ENCODE results near the gene DLX5.

DLX5 gene

DNA sequence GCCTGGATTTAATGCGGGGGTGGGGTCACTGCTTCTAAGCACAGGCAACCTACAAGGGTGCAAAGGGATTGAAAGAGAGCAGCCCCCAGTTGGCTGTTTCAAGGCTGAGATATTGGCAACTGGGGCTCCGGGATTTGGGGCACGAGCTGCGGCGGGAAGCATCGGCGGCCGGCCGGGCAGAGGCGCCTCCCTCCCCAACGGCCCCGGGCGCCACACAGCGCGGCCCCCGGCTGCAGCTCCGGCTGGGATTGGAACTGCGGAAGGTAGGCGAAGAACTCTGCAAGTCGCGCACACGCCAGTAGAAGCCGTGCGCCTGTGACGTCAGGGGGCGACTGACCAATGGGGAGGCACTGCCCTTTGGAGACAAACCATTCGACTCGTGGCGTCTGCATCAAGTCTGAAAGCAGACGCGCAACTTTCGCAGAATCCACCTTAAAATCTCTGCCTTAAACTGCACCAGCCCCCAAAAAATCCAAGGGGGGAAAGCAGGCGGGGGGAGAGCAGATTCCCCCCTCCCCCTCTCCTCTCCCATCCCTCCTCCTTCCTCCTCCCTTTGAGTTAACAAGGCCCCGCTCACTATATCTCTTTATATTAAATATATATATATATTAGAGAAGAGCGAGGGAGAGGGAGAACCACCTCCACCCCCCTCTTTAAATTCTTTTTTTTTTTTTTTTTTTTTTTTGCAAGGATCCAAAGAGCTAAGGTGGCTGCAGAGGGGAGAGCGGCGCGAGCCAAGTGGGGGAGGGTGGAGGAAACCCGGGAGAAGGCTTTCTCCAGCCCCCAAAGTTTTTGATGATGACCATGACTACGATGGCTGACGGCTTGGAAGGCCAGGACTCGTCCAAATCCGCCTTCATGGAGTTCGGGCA lies 19.2 kb downstream of the DLX5 start, which contains the start of gene DLX6:
DLX6 (plus strand) TSS at position 371 of the 872 bp plus-strand sequence; CDS start at position 796, 425 bp downstream.
- DNase-seq, result no peak

DNA sequence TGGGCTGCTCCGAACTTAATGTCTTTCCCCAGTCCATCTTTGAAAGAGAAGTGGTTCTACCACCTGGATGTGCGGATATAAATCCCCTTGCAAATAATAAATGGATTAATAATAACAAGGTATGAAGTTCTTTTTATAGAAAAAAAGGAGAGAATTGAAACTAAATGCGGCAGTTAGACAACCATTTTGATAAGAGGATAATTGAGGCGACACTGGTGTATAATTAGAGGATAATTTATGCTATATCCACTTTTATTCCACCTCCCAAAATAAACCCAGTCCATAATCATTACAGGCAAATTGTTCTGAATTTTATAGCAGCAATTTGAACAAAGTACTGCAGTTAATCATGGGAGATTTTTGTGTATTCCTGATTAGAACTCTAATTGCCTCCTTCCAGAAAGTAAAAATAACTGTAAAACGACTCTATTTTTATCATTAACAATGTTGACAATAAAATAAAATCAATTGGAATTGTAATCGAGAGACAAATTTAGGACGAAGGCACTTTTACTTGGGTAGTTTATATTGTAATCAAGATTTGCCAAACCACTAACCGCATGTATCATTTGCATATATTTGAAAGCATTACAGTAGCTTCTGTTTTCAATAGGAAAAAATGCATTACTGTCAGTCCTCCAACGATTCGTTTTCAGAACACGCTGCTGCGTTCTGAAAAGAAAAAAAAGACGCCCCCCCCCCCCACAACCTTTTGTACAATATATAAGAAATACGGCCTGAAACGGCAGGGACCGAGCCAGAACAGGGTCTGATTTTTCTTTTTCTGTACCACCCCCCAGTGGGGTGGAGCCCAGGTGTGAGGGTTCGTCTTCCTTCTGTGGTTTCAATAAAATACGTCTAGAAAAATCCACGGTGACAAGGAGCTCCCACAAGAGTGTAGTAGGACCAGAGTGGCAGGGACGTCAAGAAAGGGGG lies 20.1 kb downstream of the DLX5 start:
- no peak for DNase-seq

DNA sequence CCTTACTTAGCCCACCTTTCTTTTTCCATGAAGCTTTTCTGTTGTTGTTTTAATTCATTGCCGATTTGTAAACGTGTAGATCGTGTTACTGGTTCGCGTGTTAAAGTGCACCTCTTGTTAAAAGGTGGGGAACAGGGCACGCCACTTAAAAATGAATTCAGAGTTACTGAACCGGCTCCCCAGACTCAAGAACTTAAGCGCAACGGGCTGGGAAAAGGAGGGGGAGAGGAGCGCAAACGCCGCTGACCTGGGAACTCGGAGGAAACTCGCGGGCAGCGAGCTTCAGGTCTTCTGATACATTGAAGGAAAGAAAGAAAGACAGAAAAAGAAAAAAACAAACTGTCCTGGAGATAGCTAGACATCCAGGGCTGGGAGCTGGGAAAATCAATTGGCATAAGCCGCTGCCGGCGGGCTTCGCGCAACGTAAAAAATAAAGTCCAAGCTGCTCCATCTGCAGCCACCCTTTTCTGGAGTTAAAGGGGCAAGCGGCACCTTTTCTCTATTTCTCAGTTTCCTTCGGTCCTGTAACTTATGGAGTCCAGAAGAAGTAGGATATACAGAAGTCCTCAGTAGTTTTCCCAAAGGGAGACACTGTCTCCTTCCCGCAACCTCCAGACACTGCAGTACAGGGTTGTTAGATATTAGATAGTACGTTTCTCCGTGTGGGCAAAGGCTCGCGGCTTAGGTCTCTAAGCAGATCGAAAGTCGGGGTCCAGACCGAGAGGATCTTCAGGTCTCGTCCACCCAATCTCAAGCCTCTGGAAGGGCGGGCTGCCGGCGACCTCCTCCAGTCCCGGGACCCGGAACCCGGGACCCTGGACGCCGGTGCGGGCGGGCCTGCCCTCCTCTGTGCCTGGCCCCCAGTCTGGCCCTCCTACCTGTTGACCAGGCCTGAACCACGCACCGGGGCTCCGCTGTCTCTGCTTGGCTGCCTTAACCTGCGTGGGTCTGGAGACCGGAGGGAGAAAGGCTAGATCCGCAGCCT lies 21.1 kb downstream of the DLX5 start:
- no peak for DNase-seq

DNA sequence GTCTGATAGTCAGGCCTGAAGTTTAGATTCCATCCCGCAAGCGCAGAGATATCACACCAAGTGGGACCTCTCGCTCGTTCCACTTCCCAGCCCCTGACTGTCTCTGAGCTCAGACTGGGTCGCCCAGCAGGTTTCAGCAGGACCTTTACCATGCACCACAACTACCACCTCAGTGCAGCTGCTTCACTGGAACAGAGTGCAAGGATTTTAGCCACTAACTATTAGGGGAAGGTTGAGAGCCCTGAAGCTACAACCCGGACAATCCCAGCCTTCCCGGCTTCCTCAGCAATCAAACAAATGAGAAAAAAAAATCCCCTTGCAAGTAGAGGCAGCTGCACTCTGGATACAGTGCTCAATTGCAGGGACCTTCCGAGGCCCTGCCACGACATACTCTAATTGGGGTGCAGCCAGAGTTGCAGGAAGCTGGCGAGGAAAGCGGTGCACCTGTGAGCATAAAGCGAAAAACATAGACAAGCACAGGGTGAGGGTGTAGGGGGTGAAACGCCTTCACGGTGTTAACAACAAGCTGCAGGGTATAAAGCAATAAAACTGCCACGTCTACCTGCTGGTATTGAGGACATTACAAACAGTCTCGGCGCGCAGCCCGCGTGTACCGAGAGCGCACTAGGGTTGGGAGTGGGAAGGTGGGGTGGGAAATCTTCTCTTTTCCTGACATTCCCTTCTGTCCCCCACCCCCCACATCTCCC lies 21.9 kb downstream of the DLX5 start:
- DNase-seq, result no peak

DNA sequence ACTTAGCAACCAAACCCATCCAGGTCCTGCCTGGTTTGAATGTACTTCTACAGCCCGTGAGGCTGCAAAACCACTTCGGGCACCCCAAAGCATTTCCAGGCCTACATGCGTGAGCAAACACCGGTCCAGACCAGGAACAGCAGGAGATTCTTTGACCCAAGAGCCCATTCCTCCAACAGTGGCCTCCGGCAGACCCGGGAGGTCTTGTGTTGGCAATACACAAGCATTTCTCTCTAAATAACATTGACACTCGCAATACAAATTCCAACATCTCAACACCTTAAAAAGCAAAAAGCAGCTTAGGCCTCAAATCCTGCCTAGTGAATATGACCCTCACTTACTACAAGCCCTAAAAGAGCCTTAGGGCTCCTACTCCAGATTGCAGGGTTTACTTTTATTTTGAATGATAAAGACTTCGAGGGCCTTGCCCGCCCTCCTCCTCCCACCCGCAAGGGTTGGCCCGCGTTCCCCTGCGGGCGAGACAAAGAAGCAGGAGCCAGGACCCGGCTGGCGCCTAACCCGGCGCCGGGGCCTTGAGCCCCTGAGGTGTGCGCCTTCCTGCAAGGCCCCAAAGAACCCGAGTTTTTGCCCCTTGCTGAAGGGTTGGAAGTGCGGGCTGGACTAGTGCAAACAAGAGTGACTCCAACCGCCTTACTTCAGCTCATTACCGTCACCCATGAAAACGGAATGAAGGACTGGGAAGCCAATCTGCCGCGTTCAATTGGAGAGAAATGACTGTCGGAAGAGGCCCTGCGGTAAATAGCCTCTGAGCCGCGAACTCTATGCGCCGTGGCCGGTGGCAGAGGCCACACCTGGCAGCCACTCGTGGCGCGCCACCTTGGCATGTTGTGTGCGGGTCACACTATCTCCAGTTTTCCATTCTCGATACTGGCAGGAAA lies 22.7 kb downstream of the DLX5 start:
- DNase-seq, result no peak

DNA sequence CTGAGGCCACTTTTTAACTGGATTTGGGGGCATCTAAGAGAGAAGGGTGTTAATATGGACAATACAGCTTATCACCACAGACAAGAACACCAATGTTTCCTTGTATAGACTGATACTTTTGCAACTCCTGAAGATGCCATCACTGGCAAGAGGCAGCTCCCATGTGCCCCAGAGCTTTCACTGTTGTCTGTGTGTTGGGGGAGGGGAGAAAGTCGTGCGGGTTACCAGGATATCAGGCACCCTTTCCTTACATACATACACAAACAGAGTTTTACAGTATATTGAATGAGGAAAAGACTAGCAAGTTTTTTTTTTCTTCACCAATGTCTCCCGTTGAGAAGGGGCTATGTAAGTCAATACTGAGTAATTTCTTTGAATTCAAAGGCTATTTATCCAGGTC lies 23.4 kb downstream of the DLX5 start:
- DNase-seq, result no peak

DNA sequence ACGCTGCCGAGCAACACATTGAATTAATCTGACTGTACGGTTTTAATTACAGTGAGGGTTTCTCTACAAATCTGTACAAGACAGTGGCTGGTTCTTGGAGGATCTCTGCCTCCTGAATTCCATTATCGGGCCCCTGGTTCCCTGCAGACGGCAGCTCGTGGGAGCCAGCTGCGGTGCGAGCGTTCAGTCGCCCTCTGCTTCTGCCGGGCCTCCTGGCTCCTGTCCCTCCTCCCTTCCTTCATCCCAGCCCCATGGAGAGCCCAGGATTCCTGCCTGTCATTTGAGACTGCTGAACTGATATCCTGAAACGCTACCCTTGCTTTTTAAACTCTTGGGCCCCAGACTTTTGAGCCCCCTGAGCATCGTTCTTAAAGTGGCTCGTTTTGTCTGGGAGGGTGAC lies 25.9 kb downstream of the DLX5 start:
- DNase-seq, result no peak

DNA sequence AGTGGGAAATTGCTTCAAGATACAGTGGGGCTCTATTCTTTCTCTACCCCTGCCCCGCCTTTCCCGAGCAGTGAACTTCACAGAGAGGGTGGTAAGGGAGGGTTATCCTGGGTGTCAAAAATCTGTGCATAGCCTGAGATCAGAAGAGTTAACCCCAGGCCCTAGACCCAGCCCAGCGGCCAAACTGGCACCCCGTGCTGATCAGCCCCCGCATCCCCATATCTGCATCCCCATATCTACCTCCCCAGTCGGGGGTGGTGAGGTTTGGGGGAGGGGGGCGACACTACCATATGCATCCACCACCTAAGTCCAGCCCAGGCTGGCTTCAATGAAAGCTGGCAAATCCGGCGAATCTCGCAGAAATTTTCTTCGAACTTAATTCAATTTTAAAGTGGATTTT lies 26.3 kb downstream of the DLX5 start:
- no peak for DNase-seq

DNA sequence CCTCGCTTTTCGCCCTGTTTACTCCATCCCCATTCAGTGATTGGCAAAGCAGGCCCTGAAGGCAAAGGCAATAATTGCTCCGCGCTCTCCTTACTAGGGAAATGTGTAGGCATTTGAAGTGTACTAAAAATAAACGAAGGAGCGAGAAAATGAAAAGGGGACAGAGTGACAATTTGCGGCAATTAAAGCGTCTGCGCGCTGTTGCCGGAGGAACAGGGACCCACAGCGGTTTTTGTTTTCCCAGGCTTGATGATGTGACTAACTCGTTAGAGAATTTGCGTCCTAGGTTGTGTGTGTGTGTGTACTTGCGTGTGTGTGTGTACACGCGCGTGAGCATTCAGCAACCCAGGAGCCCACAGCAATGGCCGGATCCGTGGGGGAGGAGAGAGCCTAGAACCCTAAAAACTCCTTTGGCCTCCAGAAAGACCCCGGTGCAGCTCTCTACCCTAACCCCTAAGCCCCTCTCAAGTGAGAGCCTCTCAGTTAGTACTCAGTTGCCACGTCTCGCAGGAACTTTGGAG lies 27.1 kb downstream of the DLX5 start:
- no peak for DNase-seq

DNA sequence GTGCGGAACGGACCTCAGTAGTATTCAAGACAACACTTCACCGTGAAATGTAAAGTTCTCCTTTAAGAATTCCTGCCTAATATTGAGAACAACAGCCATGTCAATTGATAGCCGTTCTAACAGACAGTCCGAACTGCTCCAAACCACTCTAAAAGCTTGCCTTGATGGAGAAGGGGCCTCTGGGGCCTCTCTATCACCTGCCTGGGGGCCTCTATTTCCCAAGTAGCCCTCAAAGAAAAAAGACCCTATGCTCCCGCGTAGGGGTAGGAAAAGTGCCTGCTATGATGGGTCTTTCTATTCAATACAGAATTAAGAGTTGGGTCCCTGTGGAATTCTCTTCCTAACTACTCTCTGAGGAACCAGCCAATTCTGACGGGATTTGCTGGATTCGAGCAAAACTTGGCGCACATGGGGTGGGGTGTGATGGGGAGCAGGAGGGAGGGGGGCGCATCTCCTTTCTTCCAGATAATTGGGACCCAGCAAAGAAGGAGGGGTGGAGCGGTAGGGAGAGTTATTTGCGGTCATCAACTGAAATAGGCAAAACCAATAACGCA lies 27.6 kb downstream of the DLX5 start:
- DNase-seq, result no peak

DNA sequence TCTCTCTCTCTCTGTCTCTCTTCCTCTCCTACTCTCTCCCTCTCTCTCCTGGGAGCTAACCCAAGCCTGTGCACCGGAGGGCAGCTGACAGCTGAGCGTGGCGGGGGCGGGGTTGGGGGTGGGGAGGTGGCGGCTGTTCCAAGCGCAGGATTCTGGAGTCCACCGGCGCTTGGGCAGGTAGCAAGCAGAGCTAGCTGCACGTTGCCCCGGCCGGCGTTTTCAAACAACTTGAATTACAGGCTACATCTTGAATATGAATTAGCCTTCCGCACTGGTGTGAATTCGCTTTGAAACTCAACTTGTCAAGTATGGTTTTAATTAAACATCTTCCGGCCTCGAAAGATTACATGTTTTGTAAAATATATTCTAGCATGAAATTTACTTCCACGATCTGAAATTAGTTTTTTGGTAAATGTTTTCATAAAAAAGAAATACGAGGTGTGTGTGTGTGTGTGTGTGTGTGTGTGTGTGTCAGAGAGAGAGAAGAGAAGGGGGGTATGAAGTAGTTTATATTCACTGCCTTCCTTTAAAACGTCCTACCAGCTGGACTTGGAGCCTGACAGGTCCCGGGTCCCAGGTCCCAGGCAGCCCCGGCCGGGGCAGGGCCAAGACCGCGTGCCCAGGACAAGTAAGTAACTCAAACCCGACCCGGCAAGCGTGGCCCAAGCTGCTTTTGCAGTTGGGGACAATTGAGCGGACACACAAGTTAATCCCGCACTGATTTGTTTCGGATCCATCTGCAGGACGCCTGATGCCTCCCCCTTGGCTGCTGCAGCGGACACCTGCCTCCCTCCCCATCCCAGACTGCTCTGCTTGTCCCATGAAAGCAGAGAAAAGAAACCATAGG lies 28.3 kb downstream of the DLX5 start:
- DNase-seq, result no peak

DNA sequence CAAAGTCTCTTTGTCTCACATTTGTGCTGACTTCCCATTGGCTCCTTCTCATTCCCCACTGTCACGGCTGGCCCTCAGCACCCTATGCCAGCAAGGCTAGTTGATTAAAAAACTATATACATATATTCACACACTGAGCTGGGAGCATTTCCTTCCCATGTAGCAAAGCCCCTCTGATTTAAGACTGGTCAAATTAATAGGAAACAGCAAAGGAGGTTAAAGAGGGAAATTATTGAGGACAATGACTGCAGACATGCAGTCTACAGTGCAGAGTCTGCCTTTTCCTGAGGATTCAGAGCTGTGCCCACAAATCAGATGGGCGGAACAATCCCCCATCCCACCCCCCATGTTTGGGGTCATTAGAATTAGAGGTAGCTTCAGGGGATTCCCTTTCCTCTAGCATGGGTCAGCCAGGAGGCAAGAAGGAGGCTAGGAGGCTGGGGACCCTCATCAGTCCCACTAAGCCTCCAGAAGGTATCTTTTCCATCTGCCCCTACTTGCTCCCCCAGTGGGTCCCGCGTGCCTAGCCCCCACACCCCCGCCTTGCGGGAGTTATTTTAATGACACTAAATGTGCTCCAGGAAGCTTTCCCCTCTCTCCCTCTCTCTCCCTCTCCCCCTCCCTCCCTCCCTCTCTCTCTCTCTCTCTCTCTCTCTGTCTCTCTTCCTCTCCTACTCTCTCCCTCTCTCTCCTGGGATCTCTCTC lies 29.1 kb downstream of the DLX5 start:
- DNase-seq, result no peak

DNA sequence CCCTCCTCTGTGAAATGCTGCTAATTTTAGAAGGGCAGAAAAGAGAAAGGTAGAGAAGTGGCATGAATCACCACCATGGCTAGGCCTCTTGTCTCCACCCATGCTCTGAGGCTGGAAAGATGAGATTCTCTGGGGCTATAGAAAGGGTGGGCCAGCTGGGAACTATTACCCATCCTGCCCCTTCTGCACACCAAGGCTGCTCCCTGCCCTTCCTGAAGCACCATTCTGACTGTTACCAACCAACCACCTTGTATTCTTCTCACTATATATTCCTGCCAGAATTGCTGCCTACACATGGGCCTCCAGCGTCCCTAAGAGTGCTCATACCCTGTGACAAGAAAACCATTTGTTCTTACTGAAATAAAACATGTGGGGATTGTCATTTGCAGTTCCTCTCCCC lies 30.7 kb downstream of the DLX5 start:
- DNase-seq, result no peak

DNA sequence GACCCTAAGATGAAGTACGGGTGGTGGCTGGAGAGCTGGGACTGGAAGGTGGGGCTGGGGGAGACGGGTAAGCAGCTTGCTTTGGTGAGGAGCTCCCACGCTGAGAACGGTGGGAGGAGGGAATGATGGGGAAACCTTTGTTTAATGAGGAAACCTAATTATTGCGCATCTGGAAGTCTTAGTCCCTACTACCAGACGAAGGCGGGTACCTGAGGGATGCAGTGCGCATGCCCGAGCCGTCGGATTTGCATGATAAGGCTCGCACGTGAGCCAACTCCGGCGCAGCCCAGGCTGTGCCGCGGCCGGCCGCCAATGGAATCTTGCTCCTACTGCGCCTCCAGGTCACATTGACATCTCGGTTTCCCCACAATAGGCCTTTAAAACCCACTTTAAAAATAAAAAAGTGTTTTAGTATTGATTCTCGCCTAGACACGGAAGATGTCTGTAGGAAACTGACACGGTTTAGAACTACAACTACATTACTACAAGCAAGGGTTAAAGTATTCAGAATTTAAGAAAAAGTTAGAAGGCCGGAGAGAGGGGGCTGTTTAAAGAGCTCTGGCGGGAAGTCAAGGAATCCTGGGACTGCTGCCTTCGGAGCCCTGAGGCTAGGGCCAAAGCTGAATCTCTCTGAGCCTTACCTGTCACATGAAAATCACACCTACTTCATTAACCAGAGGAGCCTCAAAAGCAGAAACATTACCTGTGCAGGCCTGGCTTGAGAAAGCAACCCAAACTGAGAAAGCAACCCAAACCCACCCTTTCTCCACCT lies 31.4 kb downstream of the DLX5 start:
- no peak for DNase-seq

DNA sequence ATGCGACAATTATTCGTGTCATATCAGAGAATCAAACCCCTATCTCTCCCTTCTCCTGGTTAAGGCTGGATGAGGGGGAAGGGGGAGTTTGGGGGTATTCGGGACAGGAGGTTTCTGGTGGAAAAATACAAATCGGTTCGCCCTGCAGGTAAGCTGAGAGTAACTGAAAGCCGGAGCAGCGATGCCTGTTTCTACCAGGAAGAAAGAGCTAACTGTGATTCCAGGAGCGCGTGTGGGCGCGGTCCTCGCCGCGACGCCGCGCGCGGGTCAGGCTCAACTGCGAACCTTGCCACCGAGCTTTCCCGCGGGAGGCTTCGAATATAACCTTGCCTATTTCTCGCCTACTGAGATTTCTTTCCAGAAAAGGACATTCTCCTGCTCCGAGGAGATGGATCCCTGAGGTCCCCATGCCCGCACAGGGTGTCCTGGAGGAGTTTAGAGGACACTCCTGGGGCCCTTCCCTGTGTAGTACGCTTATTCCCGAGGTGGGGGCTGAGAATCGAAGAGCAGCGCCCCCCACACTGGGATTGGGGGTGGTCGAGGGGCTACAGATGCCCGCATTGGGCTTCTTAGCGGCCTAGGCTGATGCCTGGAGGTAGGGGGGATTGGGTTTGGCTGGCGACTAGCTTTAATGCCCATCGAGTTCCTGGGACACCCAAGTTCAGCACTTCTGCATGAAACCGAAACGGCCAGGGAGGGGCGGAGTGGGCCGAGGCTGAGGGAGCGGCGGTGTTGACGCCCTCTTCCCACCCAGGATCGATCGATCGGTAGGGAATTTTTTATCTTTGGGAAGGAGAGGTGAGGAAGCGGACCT lies 32.2 kb downstream of the DLX5 start:
- no peak for DNase-seq

DNA sequence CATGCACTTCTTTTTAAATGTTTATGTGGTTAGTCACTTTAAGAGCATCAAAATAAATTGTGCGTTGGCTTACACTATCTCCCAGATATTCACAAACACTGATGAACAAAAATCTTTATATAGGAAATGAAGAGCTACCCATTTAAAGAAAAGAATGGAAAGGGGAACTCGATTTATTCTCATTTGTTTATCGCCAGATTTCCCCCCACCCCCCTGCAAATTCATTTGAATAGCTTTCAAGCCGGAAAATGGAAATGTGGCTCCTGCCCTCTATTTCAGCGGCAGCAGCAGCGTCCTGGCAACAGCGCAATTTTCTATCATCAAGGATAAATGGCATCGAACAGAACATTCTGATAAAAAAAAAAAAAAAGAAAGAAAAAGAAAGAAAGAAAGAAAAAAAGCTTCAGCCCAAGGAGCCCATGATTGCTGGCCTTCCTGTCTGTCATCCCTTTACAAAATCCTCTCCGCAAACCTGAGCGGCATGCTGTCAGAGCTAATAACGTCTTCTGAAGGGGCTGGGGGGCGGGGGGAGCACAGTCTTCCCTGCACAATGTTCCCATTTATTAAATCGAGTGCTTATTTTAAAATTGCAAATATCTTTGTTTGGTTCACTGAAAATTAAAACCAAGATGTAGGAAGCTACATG lies 33.0 kb downstream of the DLX5 start:
- DNase-seq, result no peak
